ENCODE results near the gene FERD3L.

The FERD3L gene

DNA sequence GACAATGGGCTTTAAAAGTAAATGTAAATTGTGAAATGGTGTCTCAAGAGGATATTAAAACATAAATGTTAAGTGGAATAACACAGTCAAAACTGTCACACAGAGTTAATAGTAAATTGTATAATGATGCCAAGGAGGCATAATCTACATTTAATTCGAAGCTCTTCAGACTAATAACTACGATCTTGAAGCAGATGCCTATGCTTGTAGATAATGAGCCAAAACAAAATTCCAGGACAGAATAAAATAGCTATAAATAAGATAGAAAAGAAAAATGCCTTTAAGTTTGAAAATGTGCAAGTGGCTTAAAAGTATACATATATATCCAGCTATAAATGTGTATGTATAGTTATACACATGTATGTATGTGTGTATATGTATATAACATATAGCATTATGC, 45.3 kb downstream of the FERD3L start:
- no peak for DNase-seq (ENCODE audit: low spot score)

DNA sequence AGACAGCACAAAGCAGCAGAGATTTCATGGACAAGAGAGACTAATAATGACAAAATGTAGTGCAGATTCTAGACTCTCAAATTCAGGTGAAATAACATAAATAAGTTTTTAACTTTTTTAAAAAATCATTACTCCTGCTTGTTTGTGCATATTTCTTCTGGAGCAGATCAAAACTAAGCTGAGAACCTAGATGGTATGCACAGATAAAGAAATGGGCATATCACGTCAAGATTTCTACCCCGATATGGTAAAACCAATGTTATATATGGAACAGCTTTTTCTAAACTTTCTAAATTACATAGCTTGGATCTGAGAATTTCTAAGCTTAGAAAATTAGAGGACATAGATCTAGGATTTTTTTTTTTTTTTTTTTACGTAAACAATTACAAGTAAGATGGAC, 46.0 kb downstream of the FERD3L start:
- no peak for DNase-seq (ENCODE audit: low spot score)

DNA sequence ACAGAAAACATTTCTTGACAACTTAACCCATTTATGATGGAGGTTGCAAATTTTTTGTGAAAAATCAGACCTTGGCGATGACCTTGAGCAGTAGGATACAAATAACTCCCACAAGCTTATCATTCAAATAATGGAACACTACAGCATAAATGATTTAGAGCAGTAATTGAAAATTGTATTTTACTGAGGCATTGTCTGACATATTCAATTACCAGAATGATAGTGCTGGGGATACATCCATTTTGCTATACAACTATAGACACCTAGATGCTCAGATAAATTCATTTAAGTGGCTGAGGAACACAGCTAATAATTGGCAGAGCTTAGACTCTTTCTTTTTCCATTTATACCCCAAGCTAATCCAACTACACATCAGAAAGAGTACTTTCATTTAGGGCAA, 46.7 kb downstream of the FERD3L start:
- no peak for DNase-seq (ENCODE audit: low spot score)

DNA sequence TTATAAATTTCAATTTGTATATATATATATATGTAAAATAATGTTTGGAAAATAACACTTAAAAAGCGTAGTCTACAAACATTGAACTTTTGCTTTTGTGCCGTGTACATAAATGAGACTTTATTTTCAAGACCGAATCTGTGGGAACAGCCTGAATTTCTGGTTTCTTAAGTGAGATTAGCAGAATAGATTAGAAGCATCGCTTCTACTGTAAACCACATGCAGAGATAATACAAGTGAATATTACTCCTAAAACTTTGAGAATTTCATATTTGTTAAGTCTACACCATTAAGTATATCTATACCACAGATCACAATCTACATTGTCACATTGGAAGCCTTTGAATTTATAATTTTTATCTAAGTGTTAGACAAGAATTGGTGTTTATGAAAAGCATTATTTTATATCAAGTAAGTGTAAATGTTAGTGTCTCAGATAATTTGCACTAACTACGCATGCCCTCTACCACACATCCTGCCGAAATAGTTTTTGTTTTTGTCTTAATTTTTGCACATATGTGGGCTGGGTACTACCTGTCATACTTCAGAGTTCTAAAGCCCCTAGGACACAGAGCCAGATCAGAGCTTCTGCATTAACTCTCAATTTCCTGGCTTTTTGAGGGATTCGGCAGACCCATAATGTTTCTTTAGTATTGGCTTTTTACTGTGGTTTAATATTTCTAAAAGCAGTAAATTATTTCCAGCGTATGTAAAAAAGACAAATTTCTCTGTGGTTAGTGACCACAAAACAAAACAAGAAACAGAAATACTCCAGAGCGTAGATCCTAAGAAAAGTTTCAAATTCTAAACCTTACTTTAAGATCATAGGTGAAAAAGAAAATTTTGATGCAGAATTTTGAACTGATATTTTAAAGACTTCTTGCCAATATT, 47.8 kb downstream of the FERD3L start:
- no peak for DNase-seq (ENCODE audit: low spot score)

DNA sequence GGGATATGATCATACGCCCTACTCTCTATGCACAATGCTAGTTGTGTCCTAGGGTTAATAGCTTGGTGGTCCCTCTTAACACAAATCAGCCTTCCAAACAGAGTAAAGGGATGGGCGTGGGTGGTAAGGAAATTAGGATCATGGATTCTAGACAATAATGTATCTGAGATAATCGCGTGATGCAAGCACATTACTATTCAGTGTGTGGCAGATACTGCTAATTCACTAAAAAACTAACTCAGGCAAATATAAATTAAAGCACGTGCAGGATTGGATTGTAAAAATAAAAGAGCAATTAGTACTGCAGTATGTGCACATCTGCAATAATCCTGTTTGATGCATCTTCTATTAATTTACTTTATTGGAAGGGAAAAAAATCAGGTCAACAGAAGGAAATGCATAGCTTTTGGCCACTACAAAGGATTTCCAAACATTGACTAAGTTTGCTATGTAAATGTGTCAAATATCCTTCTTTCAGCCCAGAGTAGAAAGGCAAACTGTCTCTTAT, 49.8 kb downstream of the FERD3L start:
- no peak for DNase-seq (ENCODE audit: low spot score)
